ENCODE data around the gene SAXO1.

The SAXO1 gene

GRCh38 chr9:18910435-18910834 is 122.6 kb downstream of the SAXO1 start:
- no peak for DNase-seq

GRCh38 chr9:18909140-18910018 is 123.6 kb downstream of the SAXO1 start:
- DNase-seq, result no peak

- DNase-seq, result no peak
Observed at GRCh38 chr9:18907927-18908625, 124.9 kb downstream of the SAXO1 start.

DNA sequence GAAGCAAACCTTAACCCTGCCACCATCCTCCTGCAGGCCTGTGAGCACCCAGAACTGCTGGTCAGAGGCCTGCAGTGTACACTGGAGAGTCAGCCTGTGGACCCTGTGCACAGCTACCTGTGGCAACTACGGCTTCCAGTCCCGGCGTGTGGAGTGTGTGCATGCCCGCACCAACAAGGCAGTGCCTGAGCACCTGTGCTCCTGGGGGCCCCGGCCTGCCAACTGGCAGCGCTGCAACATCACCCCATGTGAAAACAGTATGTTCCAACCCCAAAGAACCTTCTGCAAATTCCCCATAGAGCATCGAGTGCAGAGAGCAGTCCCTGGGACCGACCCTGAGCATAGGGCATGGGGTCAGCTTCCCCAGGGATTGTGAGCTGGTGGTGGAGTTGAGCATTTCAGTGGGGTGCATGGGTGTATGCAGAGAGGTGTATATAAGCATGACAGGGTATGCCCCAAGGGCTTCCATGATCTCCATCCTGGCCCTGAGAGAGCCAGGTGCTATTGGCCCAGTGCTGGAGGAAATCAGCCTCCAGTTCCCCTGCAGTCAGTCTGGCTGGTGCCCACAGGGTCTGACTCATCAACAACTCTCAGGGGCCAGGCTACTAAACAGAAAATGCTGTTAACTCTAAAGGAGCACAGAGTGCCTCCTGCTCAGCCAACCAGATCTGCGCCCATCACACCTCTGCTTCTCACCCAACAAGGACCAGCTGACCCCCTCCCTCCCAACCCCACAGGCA is 126.2 kb downstream of the SAXO1 start:
- no peak for DNase-seq

- DNase-seq, result no peak
Observed at GRCh38 chr9:18905883-18906629, 127.0 kb downstream of the SAXO1 start.

DNA sequence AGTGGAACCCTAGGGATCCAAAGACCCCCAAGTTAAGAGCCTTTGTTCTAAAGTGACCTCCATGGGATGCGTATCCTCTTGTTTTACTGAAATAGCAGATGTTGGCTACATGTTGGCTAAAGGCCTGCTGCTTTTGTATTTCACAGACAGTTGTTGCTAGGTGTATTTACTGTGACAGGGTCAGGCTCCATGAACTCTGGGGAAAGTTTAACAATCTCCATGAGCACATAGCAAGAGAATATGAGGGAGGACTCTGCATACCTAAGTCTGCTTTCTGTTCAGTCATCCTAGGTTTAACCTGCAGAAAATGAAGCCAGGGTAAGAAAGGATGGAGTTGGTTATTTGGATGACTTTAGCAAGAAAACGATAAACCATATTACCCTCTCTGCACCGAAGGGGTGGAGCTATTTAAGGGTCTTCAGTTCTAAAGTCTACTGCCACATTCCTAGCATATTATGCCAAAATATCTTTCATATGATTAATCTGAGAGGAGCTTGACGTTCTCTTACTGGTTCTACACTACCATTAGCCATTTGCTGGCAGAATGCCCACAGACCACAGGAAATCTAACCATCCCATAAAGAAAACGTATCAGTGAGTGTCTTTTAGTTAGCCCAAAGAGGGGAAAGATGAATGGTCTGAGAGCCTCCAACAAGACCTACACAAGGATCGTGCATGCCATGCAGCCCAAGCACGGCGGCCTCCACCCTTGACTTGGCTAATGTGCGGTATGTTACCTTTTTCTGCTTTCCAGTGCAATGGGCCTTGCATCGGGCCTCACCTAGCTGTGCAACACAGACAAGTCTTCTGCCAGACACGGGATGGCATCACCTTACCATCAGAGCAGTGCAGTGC is 127.8 kb downstream of the SAXO1 start:
- no peak for DNase-seq

- DNase-seq, result no peak
Observed at GRCh38 chr9:18903450-18903849, 129.6 kb downstream of the SAXO1 start.

GRCh38 chr9:18896531-18897179 is 136.4 kb downstream of the SAXO1 start:
- DNase-seq, result peak in 1 of 2 donors; percentile 8

DNA sequence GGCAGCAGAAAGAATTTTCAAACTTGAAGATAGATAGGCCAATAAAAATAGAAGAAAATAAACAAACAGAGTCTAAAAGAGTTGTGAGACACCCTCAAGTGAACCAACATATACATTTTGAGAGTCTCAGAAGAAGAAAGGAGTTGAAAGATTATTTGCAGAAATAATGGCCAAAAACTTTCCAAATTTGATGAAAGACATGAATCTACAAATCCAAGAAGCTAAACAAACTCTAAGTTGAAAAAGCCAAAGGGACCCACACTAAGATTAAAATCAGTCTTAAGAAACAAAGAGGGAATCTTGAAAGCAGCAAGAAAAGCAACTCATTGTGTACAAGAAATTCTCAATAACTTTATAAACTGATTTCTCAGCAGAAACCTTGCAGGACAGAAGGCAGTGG is 137.0 kb downstream of the SAXO1 start:
- no peak for DNase-seq

GRCh38 chr9:18893491-18893890 is 139.5 kb downstream of the SAXO1 start:
- no peak for DNase-seq

DNA sequence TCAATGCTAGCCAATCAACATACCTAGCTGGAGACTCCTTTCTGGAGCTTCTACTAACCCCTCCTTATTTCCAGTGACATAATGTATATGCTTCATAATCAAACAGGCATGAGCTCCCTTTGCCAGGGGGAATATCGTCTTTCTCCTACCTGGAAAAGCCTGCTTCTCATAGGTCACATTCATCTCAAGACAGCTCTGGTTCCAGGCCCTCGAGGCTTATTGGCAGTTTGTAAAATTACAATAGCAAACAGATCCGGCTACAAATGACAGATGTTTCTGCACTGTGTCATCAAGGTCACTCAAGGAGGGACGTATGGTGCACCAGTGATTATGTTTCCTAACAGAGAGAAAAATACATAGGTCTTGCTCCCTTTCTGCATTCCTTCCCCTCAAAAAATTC is 140.0 kb downstream of the SAXO1 start:
- DNase-seq, result no peak

DNA sequence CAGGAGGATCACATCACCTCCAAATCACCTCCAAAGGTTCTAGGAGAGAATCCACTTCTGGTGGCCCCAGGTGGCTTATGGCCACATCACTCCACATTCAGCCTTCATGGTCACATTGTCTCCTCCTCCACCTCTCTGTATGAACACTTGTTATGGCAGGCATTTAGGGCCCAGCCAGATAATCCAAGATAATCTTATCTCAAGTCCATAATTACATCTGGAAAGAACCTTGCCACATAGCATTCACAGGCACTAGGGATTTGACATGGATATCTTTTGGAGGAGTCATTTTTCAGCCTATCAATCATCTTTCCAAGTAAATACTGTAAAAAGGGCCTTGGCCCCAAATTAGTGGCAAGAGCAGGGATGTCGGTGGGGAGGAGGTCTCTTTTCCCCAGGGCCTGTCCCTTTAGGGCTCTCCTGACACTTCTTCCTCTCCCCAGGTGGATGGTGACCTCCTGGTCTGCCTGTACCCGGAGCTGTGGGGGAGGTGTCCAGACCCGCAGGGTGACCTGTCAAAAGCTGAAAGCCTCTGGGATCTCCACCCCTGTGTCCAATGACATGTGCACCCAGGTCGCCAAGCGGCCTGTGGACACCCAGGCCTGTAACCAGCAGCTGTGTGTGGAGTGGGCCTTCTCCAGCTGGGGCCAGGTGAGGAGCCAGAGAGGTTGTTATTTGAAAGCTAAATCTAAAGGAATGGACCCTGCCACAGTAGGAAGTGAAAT is 140.9 kb downstream of the SAXO1 start:
- DNase-seq, result no peak

DNA sequence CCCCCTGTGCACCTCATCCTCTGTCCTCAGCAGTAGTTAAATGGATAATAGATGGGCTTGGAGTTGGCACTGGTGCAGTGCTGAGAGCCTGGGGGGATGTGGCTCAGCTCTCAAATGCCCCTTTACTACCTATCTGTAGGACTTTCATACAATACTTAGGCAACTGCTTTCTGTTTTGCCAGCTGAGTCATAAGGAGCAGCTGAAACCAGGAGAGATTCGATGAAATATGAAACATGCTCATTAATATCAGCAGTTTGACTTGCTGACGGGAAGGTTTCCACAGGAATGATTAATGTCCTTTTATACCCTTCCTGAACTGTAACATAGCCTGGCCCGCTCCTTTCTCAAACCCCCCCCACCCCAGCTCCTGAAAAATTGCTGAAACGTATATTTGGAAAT is 142.6 kb downstream of the SAXO1 start:
- DNase-seq, result no peak

DNA sequence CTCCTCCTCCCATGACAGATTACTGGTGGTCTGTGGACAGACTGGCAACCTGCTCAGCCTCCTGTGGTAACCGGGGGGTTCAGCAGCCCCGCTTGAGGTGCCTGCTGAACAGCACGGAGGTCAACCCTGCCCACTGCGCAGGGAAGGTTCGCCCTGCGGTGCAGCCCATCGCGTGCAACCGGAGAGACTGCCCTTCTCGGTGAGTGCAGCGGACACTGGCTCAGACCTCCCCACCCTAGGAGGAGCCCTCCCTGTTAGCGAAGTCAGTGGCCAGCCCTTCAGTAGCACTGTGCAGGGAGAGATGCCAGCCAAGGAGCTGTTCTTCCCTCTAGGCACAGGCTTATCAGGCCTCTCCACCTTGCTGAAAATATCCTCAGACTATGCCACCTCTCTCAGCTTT is 143.5 kb downstream of the SAXO1 start:
- DNase-seq, result no peak

DNA sequence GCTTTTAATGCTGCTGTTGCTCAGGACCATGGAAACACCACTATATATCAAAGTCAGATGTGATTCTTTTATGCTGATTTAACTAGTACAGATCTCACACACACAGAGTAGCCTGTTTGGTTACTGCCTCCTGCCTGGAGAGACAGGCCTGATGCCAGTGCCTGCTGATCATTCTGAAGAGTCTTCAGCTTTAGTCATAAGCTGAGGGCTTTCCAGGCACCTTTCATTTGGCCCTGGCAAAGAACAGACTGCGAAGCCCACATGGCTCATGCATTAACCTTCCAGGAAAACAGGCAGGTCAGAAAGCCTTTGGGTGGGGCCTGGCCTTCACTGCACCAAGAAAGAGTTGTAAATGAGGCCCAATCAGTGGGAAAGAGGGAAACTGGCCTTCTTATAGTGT is 144.7 kb downstream of the SAXO1 start:
- no peak for DNase-seq

DNA sequence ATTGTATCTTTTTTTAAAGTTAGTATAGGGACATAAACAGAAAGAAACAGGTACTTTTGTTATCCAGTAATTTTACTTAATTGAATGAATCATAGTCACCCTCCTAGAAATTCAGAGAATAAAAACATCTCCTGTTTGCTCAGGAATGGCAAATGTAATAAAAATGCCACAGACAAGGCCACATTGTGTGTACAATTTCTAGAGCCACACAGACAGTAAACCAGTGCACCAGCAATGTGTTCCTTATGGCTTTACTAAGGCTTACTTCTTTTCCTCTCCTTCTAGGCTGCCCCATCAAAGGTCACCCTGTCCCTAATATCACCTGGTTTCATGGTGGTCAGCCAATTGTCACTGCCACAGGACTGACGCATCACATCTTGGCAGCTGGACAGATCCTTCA is 145.5 kb downstream of the SAXO1 start:
- DNase-seq, result no peak

- DNase-seq, result no peak
Observed at GRCh38 chr9:18881758-18882157, 151.3 kb downstream of the SAXO1 start.

- DNase-seq, result no peak
Observed at GRCh38 chr9:18877984-18878383, 155.0 kb downstream of the SAXO1 start.
